KMS-11 (cell line): Measurements from ENCODE around the gene INTU.

Source experiments
- H2AFZ ChIP-seq: fragments of 200-600 bp; sonication (generic); 2 replicates; pipeline ENCODE4 v1.6.1; 2016; ENCODE audit warnings: antibody characterized with exemption, mixed run types, low read depth
- H3K27ac ChIP-seq: fragments of 200-600 bp; sonication (generic); 2 replicates; pipeline ENCODE4 v1.6.1; 2016; ENCODE audit warnings: mild to moderate bottlenecking, mixed run types
- H3K27me3 ChIP-seq: fragments of 200-600 bp; sonication (generic); 2 replicates; pipeline ENCODE4 v1.6.1; 2017; ENCODE audit warnings: mild to moderate bottlenecking, low read depth, mixed run types, moderate library complexity; ENCODE audit not compliant: insufficient read depth
- H3K36me3 ChIP-seq: fragments of 200-600 bp; sonication (generic); 2 replicates; pipeline ENCODE4 v1.6.1; 2017; ENCODE audit warnings: mild to moderate bottlenecking, mixed run types; ENCODE audit not compliant: insufficient read depth
- H3K4me1 ChIP-seq: fragments of 200-600 bp; sonication (generic); 2 replicates; pipeline ENCODE4 v1.6.1; 2016; ENCODE audit warnings: mild to moderate bottlenecking, low read depth, mixed run types; ENCODE audit not compliant: poor library complexity, severe bottlenecking
- H3K4me2 ChIP-seq: fragments of 200-600 bp; sonication (generic); 2 replicates; pipeline ENCODE4 v1.7.0; 2016; ENCODE audit warnings: mild to moderate bottlenecking, mixed run types
- H3K4me3 ChIP-seq: fragments of 200-600 bp; sonication (generic); IDR thresholded peaks from 2 replicates; pipeline ENCODE4 v1.6.1; 2017; ENCODE audit warnings: low read depth, low read length, mixed read lengths; ENCODE audit not compliant: insufficient read depth
- H3K79me2 ChIP-seq: fragments of 200-600 bp; sonication (generic); 2 replicates; pipeline ENCODE4 v1.6.1; 2016; ENCODE audit warnings: low read depth, mixed run types; ENCODE audit not compliant: insufficient read depth
- H3K9ac ChIP-seq: fragments of 200-600 bp; sonication (generic); 2 replicates; pipeline ENCODE4 v1.6.1; 2016; ENCODE audit warnings: mild to moderate bottlenecking, mixed run types
- H4K20me1 ChIP-seq: fragments of 200-600 bp; sonication (generic); 2 replicates; pipeline ENCODE4 v1.6.1; 2016; ENCODE audit warnings: mild to moderate bottlenecking, mixed run types; ENCODE audit not compliant: insufficient read depth
- TF ChIP-seq, protein P1 (sequence below): fragments of 200-600 bp; sonication (generic); conservative IDR thresholded peaks from 2 replicates; pipeline ENCODE4 v1.6.1; 2017; ENCODE audit warnings: low read depth, mild to moderate bottlenecking, antibody characterized with exemption, low read length, moderate library complexity, mixed read lengths

The INTU gene

DNA sequence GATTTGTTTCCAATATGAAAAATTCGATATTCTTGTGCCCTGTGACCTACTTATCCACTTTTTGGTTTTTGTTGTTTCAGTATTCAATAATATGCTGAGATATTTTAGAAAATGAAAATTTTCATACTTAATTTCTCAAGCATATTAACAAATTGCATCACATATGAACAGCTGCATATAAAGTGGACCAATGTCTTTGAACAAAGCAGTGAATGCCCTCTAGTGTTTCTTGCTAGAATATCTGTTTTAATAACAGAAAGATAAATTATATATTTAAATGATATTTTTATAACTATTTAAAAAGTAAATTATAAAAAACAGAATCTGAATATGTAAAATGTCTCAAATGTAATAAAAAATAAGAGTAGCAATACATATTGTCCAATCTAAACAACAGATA lies 31.7 kb upstream of the INTU start:
- no peaks in the 10 kb centered on the region for H3K79me2 ChIP-seq
- H3K9ac ChIP-seq = no peak overlapping the region
- no peaks in the 10 kb centered on the region for H3K27me3 ChIP-seq
- no peaks in the 10 kb centered on the region for H3K36me3 ChIP-seq
- H3K27ac ChIP-seq = no peak overlapping the region
- H3K4me3 ChIP-seq = no peak overlapping the region
- no peak overlapping the region for H3K4me2 ChIP-seq
- H3K4me1 ChIP-seq = no peaks in the 10 kb centered on the region
- H4K20me1 ChIP-seq = no peaks in the 10 kb centered on the region
- no peak overlapping the region for H2AFZ ChIP-seq
- TF ChIP-seq, protein P1, sequence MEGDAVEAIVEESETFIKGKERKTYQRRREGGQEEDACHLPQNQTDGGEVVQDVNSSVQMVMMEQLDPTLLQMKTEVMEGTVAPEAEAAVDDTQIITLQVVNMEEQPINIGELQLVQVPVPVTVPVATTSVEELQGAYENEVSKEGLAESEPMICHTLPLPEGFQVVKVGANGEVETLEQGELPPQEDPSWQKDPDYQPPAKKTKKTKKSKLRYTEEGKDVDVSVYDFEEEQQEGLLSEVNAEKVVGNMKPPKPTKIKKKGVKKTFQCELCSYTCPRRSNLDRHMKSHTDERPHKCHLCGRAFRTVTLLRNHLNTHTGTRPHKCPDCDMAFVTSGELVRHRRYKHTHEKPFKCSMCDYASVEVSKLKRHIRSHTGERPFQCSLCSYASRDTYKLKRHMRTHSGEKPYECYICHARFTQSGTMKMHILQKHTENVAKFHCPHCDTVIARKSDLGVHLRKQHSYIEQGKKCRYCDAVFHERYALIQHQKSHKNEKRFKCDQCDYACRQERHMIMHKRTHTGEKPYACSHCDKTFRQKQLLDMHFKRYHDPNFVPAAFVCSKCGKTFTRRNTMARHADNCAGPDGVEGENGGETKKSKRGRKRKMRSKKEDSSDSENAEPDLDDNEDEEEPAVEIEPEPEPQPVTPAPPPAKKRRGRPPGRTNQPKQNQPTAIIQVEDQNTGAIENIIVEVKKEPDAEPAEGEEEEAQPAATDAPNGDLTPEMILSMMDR = no peak; the same call in 1 of the 2 replicates

DNA sequence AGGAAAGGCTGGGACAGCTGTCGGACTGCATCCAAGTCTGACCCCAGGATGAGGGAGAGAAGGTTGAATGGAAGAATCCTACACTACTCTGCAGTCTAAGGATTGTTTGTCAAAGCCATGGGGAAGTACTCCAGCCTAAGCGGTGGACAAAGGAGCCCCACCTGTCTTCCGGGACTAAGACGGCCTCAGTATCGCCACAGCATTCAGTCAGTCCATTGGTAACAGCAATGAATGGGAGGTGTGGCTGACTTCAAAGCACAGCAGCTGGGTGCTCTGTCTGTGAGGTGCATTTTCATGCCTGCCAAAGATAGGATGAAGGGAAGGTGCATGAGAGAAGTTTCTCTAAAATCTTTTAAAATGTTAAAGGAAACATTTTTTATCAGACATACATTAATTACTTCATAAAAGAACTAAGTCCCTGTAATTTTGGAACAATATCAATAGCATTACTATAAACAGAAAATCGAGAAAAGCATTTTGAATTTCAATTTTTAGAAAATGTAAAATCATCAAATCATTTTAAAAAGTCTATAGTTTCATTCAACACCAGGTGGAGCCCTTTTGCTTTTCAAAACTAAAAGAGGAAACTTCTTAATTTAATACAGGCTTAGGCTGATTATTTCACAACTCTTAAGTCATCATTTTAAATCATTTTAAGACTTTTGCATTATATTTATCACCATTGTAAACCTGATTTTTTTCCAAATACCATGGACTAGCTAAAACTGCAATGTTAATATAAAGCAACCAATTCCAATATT lies 27.6 kb upstream of the INTU start:
- Histone ChIP-seq H2AFZ (no peak overlapping the region), H3K79me2 (no peaks in the 10 kb centered on the region), H4K20me1 (no peaks in the 10 kb centered on the region)

DNA sequence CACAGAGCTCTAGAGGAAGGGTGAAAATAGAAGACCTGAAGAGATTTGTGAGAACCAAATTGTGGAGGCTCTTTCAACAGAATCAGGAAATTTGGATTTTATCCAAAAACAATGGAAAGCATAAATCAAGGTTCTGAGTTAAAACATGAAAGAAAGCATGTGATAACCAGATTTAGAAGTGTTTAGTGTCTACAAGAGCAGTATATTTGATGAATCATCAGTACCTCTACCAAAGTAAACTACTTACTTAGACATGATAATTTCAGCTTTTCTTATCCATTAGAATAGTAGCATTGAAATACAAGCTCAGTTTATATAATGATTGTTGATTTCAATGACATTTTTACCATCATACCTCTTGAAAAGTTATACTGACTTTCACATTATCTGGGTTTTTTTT lies 25.9 kb upstream of the INTU start:
- no peaks in the 10 kb centered on the region for H3K4me1 ChIP-seq
- no peak overlapping the region for H3K4me3 ChIP-seq
- H2AFZ ChIP-seq = no peak overlapping the region
- H3K27me3 ChIP-seq = no peaks in the 10 kb centered on the region
- TF ChIP-seq, protein P1 = no peak
- H3K27ac ChIP-seq = no peak overlapping the region
- no peaks in the 10 kb centered on the region for H3K36me3 ChIP-seq
- H3K79me2 ChIP-seq = no peaks in the 10 kb centered on the region
- no peak overlapping the region for H3K4me2 ChIP-seq
- H3K9ac ChIP-seq = no peak overlapping the region
- H4K20me1 ChIP-seq = no peaks in the 10 kb centered on the region

More for the DNA sequence above, 27.6 kb upstream of the INTU start:
- Histone ChIP-seq H3K27me3 (no peaks in the 10 kb centered on the region), H3K4me2 (no peak overlapping the region), H3K4me1 (no peaks in the 10 kb centered on the region), H3K4me3 (no peak overlapping the region), H3K27ac (no peak overlapping the region), H3K9ac (no peak overlapping the region), H3K36me3 (no peaks in the 10 kb centered on the region)
- TF ChIP-seq, protein P1 = peak; percentile 70

DNA sequence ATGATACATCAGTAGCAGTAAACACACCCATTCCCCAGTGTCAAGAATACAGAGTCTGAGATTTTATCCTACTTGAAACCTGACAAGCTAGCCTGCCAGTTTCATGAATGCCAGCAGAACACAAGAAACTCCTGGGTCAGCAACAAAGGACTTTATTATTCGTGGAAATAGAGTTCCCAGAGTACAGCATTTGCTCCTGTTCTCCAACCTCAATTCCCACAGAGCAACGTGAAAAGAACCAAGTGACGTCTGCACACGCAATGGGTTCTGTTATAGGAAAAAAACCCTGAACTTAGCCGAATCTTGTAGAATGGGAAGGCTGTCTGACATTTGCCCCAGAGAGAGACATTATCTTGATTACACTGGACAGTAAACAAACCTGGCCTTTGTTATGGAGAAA lies 23.3 kb upstream of the INTU start:
- H3K36me3 ChIP-seq = no peaks in the 10 kb centered on the region
- no peak overlapping the region for H3K4me3 ChIP-seq
- TF ChIP-seq, protein P1 = no peak
- H3K4me2 ChIP-seq = no peak overlapping the region
- H3K79me2 ChIP-seq = no peaks in the 10 kb centered on the region
- no peak overlapping the region for H3K9ac ChIP-seq
- H3K4me1 ChIP-seq = no peaks in the 10 kb centered on the region
- no peaks in the 10 kb centered on the region for H4K20me1 ChIP-seq
- no peak overlapping the region for H2AFZ ChIP-seq
- no peaks in the 10 kb centered on the region for H3K27me3 ChIP-seq
- H3K27ac ChIP-seq = no peak overlapping the region
